Measurements from ENCODE around the gene SEMA6D. TPM values are rescaled to one million over a fixed set of nuclear protein-coding genes. Genes with fewer than 3 reads are reported as not detected.

The SEMA6D gene
- total RNA-seq, 6 experiments from 2014 or later: 0.74 to 4.4 (median 1.7) TPM

GRCh38 chr15:47781527-47781926, 64.2 kb downstream of the SEMA6D start:
- DNase-seq: no peak
- 18% methylated on average over 3 of the region's 3 CpGs for WGBS (ENCODE audit: insufficient coverage, low coverage, low lambda C conversion rate, missing lambda C conversion rate)
- no peaks in the 10 kb centered on the region for H3K27me3 ChIP-seq
- no peak for ATAC-seq
- H3K27ac ChIP-seq: no peak overlapping the region
- H3K4me1 ChIP-seq: no peaks in the 10 kb centered on the region
- intact Hi-C loops (cut with DNase I): no loop called here
- H3K36me3 ChIP-seq: no peaks in the 10 kb centered on the region
- no peaks in the 10 kb centered on the region for H3K9me3 ChIP-seq
- H3K4me3 ChIP-seq: no peak overlapping the region
- TF ChIP-seq, protein P1, sequence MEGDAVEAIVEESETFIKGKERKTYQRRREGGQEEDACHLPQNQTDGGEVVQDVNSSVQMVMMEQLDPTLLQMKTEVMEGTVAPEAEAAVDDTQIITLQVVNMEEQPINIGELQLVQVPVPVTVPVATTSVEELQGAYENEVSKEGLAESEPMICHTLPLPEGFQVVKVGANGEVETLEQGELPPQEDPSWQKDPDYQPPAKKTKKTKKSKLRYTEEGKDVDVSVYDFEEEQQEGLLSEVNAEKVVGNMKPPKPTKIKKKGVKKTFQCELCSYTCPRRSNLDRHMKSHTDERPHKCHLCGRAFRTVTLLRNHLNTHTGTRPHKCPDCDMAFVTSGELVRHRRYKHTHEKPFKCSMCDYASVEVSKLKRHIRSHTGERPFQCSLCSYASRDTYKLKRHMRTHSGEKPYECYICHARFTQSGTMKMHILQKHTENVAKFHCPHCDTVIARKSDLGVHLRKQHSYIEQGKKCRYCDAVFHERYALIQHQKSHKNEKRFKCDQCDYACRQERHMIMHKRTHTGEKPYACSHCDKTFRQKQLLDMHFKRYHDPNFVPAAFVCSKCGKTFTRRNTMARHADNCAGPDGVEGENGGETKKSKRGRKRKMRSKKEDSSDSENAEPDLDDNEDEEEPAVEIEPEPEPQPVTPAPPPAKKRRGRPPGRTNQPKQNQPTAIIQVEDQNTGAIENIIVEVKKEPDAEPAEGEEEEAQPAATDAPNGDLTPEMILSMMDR (IDR thresholded peaks at IDR 0.05): no peak
- no peak for TF ChIP-seq POLR2A (IDR thresholded peaks at IDR 0.05)

- ATAC-seq: no peak
- no peak overlapping the region for H3K27ac ChIP-seq
- no peaks in the 10 kb centered on the region for H3K27me3 ChIP-seq
- DNase-seq: no peak
- no peaks in the 10 kb centered on the region for H3K36me3 ChIP-seq
- TF ChIP-seq, protein P1 (IDR thresholded peaks at IDR 0.05): no peak
- TF ChIP-seq POLR2A (IDR thresholded peaks at IDR 0.05): no peak
- H3K9me3 ChIP-seq: no peaks in the 10 kb centered on the region
- no peak overlapping the region for H3K4me3 ChIP-seq
- no peaks in the 10 kb centered on the region for H3K4me1 ChIP-seq
- intact Hi-C loops (cut with DNase I): no loop called here
Observed at GRCh38 chr15:47784820-47785219, 67.5 kb downstream of the SEMA6D start.

DNA sequence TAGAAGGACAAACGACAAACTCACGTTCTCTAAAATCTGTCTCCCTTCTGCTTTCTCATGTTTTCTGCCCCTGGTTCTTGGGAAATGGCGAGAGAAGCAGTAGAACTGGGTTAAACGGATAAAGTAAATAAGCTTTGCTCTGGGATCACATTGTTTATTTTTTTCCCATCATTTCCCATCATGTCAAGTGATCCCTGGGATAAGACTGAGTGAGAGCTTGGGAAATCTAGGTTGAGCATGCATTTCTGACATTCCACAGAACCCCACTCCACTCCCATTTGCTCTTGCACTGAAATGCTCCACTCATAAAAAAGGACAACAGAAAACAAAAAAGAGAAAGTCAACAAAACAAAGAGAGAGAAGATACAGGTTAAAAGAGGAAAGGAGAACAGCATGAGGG, 69.1 kb downstream of the SEMA6D start:
- 49% methylated on average over 4 of the region's 4 CpGs for WGBS (ENCODE audit: insufficient coverage, low coverage, low lambda C conversion rate, missing lambda C conversion rate)
- TF ChIP-seq, protein P1 (IDR thresholded peaks at IDR 0.05): no peak
- TF ChIP-seq POLR2A (IDR thresholded peaks at IDR 0.05): no peak
- intact Hi-C loops (cut with DNase I): no loop called here
- Histone ChIP-seq H3K4me3 (no peak overlapping the region), H3K27ac (no peak overlapping the region), H3K9me3 (no peaks in the 10 kb centered on the region), H3K36me3 (no peaks in the 10 kb centered on the region), H3K27me3 (no peaks in the 10 kb centered on the region), H3K4me1 (no peaks in the 10 kb centered on the region)
- no peak for ATAC-seq
- no peak for DNase-seq

DNA sequence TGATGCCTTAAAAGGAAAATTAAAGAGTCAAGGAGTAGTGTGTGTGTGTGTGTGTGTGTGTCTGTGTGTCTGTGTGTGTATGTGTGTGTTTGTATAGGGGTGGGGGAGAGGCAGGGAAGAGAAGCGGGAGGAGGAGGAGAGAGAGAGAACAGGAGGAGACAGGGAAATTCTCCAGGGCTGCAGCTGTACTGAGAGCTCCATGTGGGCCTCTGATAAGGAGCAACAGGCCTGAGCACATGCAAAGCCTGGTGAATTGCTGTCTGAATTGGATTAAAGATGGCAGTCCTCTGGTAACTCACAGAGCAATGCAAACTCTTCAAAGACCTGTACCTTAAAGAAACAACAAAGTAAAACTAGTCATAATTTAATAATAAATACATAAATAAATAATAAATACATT, 70.6 kb downstream of the SEMA6D start:
- no peak for ATAC-seq
- WGBS (ENCODE audit: insufficient coverage, low coverage, low lambda C conversion rate, missing lambda C conversion rate): 27% methylated on average over 1 of the region's 1 CpG
- H3K4me1 ChIP-seq: no peaks in the 10 kb centered on the region
- intact Hi-C loops (cut with DNase I): no loop called here
- H3K36me3 ChIP-seq: no peaks in the 10 kb centered on the region
- H3K4me3 ChIP-seq: no peak overlapping the region
- H3K9me3 ChIP-seq: no peaks in the 10 kb centered on the region
- no peak for DNase-seq
- H3K27me3 ChIP-seq: no peaks in the 10 kb centered on the region
- H3K27ac ChIP-seq: no peak overlapping the region
- no peak for TF ChIP-seq POLR2A (IDR thresholded peaks at IDR 0.05)
- TF ChIP-seq, protein P1 (IDR thresholded peaks at IDR 0.05): no peak

GRCh38 chr15:47788685-47789084, 71.4 kb downstream of the SEMA6D start:
- Histone ChIP-seq H3K36me3 (no peaks in the 10 kb centered on the region), H3K9me3 (no peaks in the 10 kb centered on the region), H3K27me3 (no peaks in the 10 kb centered on the region), H3K27ac (no peak overlapping the region), H3K4me1 (no peaks in the 10 kb centered on the region), H3K4me3 (no peak overlapping the region)
- ATAC-seq (no peak), DNase-seq (no peak)
- WGBS (ENCODE audit: insufficient coverage, low coverage, low lambda C conversion rate, missing lambda C conversion rate): 46% methylated on average over 3 of the region's 3 CpGs
- TF ChIP-seq POLR2A (IDR thresholded peaks at IDR 0.05): no peak
- TF ChIP-seq, protein P1 (IDR thresholded peaks at IDR 0.05): no peak
- intact Hi-C loops (cut with DNase I): no loop called here

Measured in right lobe of liver (tissue), 6 donors.